Inflammatory macrophage (primary cell): ENCODE results near the gene TDRD6.
A peak's percentile ranks its signal among the peaks of the same experiment; 100 is the strongest.

Experiments used
- DNase-seq, 2 donors: peaks; one replicate each; pipeline ENCODE4 v3.0.0-alpha.2; 2020 to 2022

TDRD6 gene

GRCh38 chr6:46744159-46744725 lies 56.6 kb downstream of the TDRD6 start:
- peak in 1 of 2 donors; percentile 2 for DNase-seq

- no peak for DNase-seq
Measured at GRCh38 chr6:46745973-46746372, 58.3 kb downstream of the TDRD6 start.

DNA sequence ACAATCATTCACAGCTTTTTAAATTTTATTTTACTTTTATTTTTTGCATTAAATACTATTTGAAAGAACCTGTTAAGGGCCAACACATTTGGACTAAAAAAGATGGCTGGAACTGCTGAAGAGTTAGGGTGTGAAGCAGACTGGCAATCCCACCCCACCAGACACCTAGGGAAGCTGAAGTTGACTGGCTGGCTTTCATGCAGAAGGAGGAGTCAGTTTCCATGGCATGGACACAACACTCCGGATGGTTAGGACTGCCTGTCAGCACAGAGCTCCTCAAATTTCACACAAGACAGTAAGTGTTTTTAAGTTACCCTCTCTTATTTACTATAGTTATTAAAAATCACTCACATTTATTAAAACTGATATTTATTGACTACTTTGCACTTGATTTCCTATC lies 59.0 kb downstream of the TDRD6 start, which contains the start of gene ANKRD66:
TSS of gene ANKRD66 (plus strand) at position 238 of the 400 bp plus-strand sequence. CDS start 5,016 bp downstream, outside the sequence.
- DNase-seq, result no peak

DNA sequence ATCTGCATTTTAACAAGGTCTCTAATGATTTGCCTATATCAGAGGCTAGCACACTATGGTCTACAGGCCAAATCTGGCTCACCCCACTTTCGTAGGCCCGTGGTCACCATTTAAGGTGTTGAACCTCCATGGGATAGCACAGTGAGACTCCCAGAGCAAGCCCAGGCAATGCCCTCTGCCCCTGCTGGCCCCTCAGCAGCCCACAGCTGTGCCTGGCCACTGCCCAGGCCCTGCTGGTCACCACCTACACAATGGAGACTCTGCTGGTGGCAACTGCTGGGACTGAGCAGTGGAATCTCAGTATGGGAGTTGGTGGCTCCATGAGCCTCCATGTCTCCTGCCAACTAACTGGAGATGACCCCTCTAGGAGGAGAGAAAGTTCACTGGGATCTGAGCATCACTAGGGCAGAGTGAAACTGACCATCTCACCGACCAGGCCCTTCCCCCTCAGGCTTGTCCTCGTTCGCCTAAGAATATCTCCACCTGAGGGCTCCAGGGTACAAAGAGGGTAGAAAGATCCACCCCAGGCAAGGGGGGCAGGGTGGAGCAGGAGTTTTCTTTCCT lies 61.3 kb downstream of the TDRD6 start:
- no peak for DNase-seq

DNA sequence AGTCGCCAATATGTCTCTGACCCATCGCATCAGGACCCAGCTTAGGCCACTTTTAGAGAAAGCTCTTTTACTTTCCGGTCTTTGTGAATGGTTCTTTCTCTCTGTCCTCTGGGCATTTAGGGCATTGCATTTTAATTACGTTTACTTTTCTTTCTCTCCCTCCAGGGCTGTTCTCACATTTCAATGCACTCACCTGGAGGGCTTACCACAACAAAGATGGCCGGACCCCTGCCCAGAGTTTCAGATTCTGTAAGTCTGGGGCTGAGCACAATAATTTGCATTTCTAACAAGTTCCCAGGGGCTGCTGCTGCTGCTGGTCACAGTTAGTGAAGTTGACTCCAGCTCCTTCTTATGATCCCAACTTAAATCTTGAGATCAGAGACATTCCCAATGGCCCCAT lies 62.0 kb downstream of the TDRD6 start:
- no peak for DNase-seq

DNA sequence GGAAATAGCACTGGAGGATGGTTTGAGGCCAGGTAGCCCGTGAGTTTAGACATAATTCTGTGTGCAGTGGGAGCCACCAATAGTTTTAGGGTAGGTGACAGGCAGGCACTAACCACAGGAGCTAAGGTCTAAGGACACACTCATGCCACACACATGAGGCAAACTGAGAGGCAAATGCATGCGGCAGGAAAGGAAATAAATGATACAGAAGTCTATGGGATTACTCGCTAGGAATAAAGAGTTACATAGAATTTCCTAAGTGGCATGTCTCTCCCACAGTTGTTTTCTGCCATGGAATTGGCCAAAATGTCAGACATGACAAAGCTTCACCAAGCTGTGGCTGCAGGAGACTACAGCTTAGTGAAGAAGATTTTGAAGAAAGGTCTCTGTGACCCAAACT lies 64.0 kb downstream of the TDRD6 start:
- no peak for DNase-seq
